NCI-H187 treated with DMSO at 0.1 percent for 48 hours (cell line): ENCODE measurements around the gene MYO16.
"Not testable (repeated sequence)": the region's sequence is repeated elsewhere in the genome, so short reads cannot be mapped to it uniquely, and the experiment has no call there.

Experiments
- DNase-seq: peaks from one replicate; lab custom pipeline; 2025; lab: John Stamatoyannopoulos, UW

Gene MYO16

GRCh38 chr13:109074436-109074835 is 445.0 kb downstream of the MYO16 start:
- DNase-seq = no peak

- no peak for DNase-seq
Measured at GRCh38 chr13:109074853-109075252, 445.4 kb downstream of the MYO16 start.

GRCh38 chr13:109087916-109088623 is 458.7 kb downstream of the MYO16 start:
- no peak for DNase-seq

GRCh38 chr13:109088624-109088917 is 459.2 kb downstream of the MYO16 start:
- no peak for DNase-seq

- DNase-seq = no peak
Measured at GRCh38 chr13:109090796-109091195, 461.4 kb downstream of the MYO16 start.

GRCh38 chr13:109091249-109091648 is 461.8 kb downstream of the MYO16 start:
- no peak for DNase-seq

GRCh38 chr13:109092186-109092585 is 462.8 kb downstream of the MYO16 start:
- not testable (repeated sequence) for DNase-seq

- no peak for DNase-seq
Measured at GRCh38 chr13:109093998-109094397, 464.6 kb downstream of the MYO16 start.

GRCh38 chr13:109095126-109095525 is 465.7 kb downstream of the MYO16 start:
- no peak for DNase-seq

- DNase-seq = no peak
Measured at GRCh38 chr13:109096101-109096500, 466.7 kb downstream of the MYO16 start.

GRCh38 chr13:109100705-109101304 is 471.4 kb downstream of the MYO16 start:
- no peak for DNase-seq

GRCh38 chr13:109101550-109102144 is 472.2 kb downstream of the MYO16 start:
- DNase-seq = no peak

GRCh38 chr13:109105899-109106298 is 476.5 kb downstream of the MYO16 start:
- DNase-seq = no peak

GRCh38 chr13:109110159-109110558 is 480.7 kb downstream of the MYO16 start:
- no peak for DNase-seq

- no peak for DNase-seq
Measured at GRCh38 chr13:109111141-109111540, 481.7 kb downstream of the MYO16 start.

GRCh38 chr13:109113427-109113826 is 484.0 kb downstream of the MYO16 start:
- DNase-seq = no peak

GRCh38 chr13:109114162-109114561 is 484.8 kb downstream of the MYO16 start:
- DNase-seq = no peak

- DNase-seq = no peak
Measured at GRCh38 chr13:109114991-109115390, 485.6 kb downstream of the MYO16 start.

GRCh38 chr13:109118521-109118920 is 489.1 kb downstream of the MYO16 start:
- DNase-seq = no peak

GRCh38 chr13:109119896-109120295 is 490.5 kb downstream of the MYO16 start:
- DNase-seq = no peak

GRCh38 chr13:109121826-109122225 is 492.4 kb downstream of the MYO16 start:
- no peak for DNase-seq

GRCh38 chr13:109123971-109124370 is 494.6 kb downstream of the MYO16 start:
- no peak for DNase-seq

GRCh38 chr13:109126178-109126577 is 496.8 kb downstream of the MYO16 start:
- DNase-seq = no peak
